ENCODE measurements around the gene LRP1B. TPM values are rescaled to one million over a fixed set of nuclear protein-coding genes. Genes with fewer than 3 reads are reported as not detected.

LRP1B gene
- total RNA-seq, 2 donors from 2014 or later: 0.52 to 3.0 TPM

DNA sequence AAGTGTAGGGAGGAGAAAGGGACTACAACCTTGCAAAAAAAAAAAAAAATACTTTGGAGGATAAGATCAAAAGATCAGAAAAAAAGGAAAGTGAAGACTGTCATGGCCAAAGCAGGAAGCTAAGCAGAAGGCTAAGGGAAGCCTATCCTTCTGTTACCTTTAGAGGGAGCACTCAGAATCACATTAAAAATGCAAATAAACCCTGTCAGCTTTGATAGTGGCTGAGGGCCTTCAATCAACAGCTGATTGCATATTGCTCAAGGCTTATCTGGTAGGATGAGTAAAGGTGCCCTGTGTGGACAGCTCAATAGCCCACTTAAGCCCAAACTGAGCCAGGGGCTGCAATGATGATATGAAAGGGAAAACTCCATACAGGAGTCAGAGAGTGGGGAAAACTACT is 1021.2 kb downstream of the LRP1B start:
- no peaks in the 10 kb centered on the region for H3K4me1 ChIP-seq
- DNase-seq: no peak
- intact Hi-C loops (cut with DNase I): no loop called here
- H3K36me3 ChIP-seq (replicated peaks in 1 of 2; ENCODE audit: insufficient read depth in 1 of 2, low read depth in 2 of 2): no peaks in the 10 kb centered on the region
- H3K9me3 ChIP-seq: no peaks in the 10 kb centered on the region
- no peaks in the 10 kb centered on the region for H3K27me3 ChIP-seq
- no peak overlapping the region for H3K27ac ChIP-seq
- TF ChIP-seq, protein P1, sequence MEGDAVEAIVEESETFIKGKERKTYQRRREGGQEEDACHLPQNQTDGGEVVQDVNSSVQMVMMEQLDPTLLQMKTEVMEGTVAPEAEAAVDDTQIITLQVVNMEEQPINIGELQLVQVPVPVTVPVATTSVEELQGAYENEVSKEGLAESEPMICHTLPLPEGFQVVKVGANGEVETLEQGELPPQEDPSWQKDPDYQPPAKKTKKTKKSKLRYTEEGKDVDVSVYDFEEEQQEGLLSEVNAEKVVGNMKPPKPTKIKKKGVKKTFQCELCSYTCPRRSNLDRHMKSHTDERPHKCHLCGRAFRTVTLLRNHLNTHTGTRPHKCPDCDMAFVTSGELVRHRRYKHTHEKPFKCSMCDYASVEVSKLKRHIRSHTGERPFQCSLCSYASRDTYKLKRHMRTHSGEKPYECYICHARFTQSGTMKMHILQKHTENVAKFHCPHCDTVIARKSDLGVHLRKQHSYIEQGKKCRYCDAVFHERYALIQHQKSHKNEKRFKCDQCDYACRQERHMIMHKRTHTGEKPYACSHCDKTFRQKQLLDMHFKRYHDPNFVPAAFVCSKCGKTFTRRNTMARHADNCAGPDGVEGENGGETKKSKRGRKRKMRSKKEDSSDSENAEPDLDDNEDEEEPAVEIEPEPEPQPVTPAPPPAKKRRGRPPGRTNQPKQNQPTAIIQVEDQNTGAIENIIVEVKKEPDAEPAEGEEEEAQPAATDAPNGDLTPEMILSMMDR (IDR thresholded peaks at IDR 0.05): no peak
- TF ChIP-seq POLR2A (IDR thresholded peaks at IDR 0.05): no peak
- H3K4me3 ChIP-seq: no peak overlapping the region
- ATAC-seq: no peak

DNA sequence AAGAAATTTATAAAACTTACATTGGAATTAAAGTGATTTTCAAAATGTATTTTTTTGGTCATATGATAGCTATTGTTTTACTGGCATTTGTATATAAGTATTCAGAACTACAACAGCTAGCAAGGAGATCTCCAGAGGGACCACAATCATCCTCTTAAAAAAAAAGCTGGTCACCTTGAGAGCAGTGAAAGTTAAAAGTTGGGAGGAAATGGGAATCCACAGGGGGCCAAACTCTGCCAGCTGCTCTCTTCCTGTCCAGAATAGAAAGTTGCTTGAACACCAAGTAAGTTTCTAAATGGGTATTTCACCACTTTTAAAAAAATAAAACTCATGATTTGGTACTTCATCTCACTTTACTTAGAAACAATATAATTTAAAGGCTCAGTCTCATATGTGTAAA is 1025.1 kb downstream of the LRP1B start:
- ATAC-seq (no peak), DNase-seq (no peak)
- TF ChIP-seq, protein P1 (IDR thresholded peaks at IDR 0.05): no peak
- no peak for TF ChIP-seq POLR2A (IDR thresholded peaks at IDR 0.05)
- Histone ChIP-seq H3K4me1 (no peaks in the 10 kb centered on the region), H3K27me3 (no peaks in the 10 kb centered on the region), H3K4me3 (no peak overlapping the region), H3K36me3 (replicated peaks in 1 of 2; ENCODE audit: insufficient read depth in 1 of 2, low read depth in 2 of 2) (no peaks in the 10 kb centered on the region), H3K9me3 (no peaks in the 10 kb centered on the region), H3K27ac (no peak overlapping the region)
- intact Hi-C loops (cut with DNase I): no loop called here

DNA sequence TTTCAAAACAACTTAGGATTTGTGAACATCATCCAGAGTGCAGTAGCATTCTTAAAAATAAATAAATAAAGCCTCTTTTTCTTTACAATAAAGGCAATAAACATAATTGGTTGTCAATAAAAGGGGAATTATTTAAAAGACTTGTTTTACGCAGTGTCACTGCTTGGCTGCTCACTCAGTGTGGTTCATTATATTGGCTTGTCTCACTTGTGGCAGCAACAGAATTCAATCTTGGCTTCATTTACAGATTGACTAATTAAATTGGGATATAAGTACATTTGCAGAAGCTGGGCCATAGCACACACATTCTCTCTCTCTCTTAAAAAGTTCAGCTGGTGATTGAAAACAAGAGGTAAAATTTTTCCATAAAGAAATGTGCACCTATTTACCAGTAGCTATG is 1027.6 kb downstream of the LRP1B start:
- no peaks in the 10 kb centered on the region for H3K27me3 ChIP-seq
- 32 to 40% methylated on average over 1 of the region's 1 CpG for WGBS, 2 donors
- no peaks in the 10 kb centered on the region for H3K9me3 ChIP-seq
- ATAC-seq: no peak
- intact Hi-C loops (cut with DNase I): no loop called here
- H3K36me3 ChIP-seq (replicated peaks in 1 of 2; ENCODE audit: insufficient read depth in 1 of 2, low read depth in 2 of 2): no peaks in the 10 kb centered on the region
- no peak for DNase-seq
- no peaks in the 10 kb centered on the region for H3K4me1 ChIP-seq
- no peak for TF ChIP-seq POLR2A (IDR thresholded peaks at IDR 0.05)
- TF ChIP-seq, protein P1 (IDR thresholded peaks at IDR 0.05): no peak
- no peak overlapping the region for H3K4me3 ChIP-seq
- no peak overlapping the region for H3K27ac ChIP-seq

DNA sequence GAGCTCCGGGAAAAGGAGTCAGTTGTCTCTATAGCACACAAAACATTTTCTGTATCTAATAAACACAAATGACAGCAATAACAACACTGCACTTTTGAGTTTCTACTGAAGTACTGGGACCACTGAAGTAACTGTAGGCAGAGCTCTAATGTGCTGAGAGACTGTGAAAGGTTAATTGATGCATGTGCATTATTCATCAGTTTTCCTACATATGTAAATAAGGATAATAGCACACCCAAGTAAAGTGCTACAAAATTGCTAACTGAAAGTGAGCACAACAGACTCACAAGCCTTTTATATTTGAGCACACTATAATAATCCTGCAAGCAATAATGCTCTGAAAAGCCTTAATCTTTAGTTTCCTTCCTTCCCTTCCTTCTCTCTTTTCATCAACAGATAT is 1051.6 kb downstream of the LRP1B start:
- no peaks in the 10 kb centered on the region for H3K36me3 ChIP-seq (replicated peaks in 1 of 2; ENCODE audit: insufficient read depth in 1 of 2, low read depth in 2 of 2)
- H3K4me1 ChIP-seq: no peaks in the 10 kb centered on the region
- TF ChIP-seq, protein P1 (IDR thresholded peaks at IDR 0.05): no peak
- no peak for TF ChIP-seq POLR2A (IDR thresholded peaks at IDR 0.05)
- no peak overlapping the region for H3K27ac ChIP-seq
- no peaks in the 10 kb centered on the region for H3K27me3 ChIP-seq
- H3K4me3 ChIP-seq: no peak overlapping the region
- H3K9me3 ChIP-seq: no peaks in the 10 kb centered on the region
- intact Hi-C loops (cut with DNase I): no loop called here
- DNase-seq: no peak
- no peak for ATAC-seq
- 60 to 69% methylated on average over 1 of the region's 1 CpG for WGBS, 2 donors

DNA sequence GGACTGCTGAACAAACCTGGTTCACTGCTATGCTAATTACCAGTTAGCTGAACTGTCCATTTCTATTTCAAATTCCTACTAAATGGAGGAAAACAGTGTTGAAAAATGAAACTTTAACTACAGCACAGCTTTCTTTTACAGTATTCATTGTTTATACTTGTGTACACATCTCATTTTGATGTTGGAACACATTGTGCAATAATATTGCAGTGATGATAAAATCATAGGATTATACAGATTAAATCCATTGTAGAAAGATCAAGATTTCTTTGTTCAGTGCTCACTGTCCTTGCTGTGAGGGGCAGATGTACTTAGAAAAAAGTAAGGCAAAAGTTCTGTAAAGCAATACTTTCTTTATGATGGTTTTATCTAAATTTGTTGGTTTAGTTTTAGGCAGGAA is 1055.1 kb downstream of the LRP1B start:
- no peak overlapping the region for H3K4me3 ChIP-seq
- no peak for TF ChIP-seq POLR2A (IDR thresholded peaks at IDR 0.05)
- TF ChIP-seq, protein P1 (IDR thresholded peaks at IDR 0.05): no peak
- no peak for ATAC-seq
- intact Hi-C loops (cut with DNase I): no loop called here
- H3K36me3 ChIP-seq (replicated peaks in 1 of 2; ENCODE audit: insufficient read depth in 1 of 2, low read depth in 2 of 2): no peaks in the 10 kb centered on the region
- DNase-seq: no peak
- no peaks in the 10 kb centered on the region for H3K27me3 ChIP-seq
- H3K27ac ChIP-seq: no peak overlapping the region
- H3K9me3 ChIP-seq: no peaks in the 10 kb centered on the region
- no peaks in the 10 kb centered on the region for H3K4me1 ChIP-seq
